GM18505 (cell line): ENCODE data around the gene NECAB2.

ENCODE experiments used
- ATAC-seq: cut with Tn5 transposase; IDR thresholded peaks from one replicate; pipeline ENCODE4 v1.9.1; 2021; ENCODE audit not compliant: unreplicated experiment
- POLR2A ChIP-seq: IDR thresholded peaks from 4 replicates; pipeline ENCODE4 v1.6.1; 2011; ENCODE audit warnings: borderline replicate concordance; ENCODE audit not compliant: insufficient read depth, insufficient read length; ENCODE audit errors: extremely low read depth

The NECAB2 gene

DNA sequence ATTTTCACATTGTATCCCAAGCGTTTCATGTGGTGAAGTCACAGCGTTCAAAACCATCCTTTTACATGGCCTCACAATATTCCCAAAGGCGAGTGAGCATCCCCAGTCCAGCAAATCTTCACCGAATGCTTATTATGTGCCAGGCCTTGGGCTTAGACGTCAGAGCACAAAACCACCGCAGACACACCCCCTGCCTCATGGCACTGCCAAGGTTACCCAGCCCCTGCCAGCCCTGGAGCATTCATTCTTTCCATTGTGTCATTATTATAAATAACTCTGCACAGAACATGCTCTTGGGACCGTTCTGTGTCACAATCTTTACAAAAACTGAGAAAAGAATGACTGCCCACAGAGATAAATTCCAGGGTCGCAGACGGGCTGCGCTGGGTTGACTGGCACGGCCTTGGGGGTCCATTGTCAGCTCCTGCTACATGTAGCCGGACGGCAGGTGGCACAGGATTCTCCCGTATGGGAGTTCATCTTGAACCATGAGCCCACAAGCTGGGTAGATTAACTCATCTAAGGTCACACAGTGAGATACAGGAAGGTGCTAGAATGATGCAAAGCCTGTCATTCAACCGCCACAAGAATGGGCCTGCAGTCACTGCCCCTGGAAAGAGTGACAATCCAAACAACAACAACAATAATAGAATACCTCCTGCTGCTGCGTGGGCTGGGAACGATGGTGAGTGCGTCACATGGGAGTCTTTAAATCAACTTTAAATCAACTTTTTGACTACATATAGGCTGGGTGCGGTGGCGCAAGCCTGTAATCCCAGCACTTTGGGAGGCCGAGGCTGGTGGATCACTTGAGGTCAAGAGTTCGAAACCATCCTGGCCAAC is 4.5 kb upstream of the NECAB2 start:
- no peak for ATAC-seq
- TF ChIP-seq POLR2A: no peak

DNA sequence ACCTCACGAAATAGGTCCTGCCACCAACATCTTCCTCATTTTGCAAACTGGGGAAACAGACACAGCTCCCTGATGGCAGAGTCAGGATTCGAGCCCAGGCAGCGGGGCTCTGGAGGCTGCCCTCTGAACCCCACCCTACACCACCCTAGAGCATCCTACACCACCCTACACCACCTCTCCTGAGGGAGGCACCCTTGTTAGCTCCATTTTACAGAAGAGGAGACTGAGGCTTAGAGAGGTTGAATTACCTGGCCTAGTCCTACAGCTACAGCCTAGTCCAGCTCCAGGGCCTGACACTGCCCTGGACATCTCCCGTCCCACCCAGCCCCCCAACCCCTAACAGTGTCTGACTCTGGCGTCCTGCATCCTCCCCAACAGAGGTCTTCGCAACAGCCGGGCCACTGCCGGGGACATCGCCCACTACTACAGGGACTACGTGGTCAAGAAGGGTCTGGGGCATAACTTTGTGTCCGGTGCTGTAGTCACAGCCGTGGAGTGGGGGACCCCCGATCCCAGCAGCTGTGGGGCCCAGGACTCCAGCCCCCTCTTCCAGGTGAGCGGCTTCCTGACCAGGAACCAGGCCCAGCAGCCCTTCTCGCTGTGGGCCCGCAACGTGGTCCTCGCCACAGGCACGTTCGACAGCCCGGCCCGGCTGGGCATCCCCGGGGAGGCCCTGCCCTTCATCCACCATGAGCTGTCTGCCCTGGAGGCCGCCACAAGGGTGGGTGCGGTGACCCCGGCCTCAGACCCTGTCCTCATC is 3.2 kb upstream of the NECAB2 start:
- ATAC-seq: no peak
- TF ChIP-seq POLR2A: no peak

DNA sequence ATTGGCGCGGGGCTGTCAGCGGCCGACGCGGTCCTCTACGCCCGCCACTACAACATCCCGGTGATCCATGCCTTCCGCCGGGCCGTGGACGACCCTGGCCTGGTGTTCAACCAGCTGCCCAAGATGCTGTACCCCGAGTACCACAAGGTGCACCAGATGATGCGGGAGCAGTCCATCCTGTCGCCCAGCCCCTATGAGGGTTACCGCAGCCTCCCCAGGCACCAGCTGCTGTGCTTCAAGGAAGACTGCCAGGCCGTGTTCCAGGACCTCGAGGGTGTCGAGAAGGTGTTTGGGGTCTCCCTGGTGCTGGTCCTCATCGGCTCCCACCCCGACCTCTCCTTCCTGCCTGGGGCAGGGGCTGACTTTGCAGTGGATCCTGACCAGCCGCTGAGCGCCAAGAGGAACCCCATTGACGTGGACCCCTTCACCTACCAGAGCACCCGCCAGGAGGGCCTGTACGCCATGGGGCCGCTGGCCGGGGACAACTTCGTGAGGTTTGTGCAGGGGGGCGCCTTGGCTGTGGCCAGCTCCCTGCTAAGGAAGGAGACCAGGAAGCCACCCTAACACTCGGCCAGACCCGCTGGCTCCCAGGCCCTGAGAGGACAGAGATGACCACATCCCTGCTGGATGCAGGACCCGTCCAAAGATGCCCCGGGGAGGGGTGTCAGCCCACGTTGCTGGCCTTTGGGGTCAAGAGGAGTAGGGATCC is 2.4 kb upstream of the NECAB2 start:
- ATAC-seq: no peak

DNA sequence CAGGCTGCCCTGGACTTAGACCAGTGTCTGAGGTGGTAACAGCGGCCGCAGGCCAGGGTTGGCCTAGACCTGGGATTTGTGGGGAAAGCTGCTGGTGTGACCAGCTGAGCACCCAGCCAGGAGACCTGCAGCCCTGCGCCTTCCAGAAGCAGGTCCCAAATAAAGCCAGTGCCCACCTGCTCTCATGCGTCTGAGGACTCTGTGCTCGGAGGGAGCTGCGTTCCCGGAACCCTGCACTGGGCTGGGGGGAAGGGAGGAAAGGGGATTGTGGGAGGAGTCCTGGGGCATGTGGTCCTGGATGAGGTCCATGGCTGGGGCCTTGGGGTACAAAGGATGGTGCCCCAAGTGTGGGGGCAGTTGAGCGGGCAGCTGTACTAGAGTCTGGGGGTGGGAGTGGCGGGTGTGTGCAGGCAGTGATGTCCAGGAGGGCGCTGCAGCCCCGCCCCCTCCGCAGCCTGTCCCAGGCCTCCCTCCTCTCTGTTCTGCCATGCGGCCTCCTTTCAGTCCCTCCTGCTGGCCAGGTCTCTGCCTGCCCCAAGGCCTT is 1.8 kb upstream of the NECAB2 start:
- ATAC-seq: no peak
- no peak for TF ChIP-seq POLR2A

More for the DNA sequence above, 2.4 kb upstream of the NECAB2 start:
- TF ChIP-seq POLR2A: no peak

DNA sequence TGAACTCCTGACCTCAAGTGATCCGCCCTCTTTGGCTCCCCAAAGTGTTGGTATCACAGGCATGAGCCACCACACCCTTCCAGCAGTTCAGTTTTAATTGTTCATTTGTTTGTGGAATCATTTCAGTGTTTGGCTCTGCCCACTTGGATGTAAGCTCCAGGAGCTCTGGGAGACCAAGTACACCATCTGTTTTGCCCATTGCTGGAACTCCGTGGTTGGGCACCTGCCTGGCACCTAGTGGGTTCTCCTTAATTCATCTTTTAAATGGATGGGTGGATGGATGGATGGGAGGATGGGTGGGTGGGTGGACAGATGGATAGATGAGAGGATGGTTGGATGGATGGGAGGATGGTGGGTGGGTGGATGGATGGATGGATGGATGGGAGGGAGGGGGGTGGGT is 953 bp upstream of the NECAB2 start:
- no peak for TF ChIP-seq POLR2A
- ATAC-seq: no peak

DNA sequence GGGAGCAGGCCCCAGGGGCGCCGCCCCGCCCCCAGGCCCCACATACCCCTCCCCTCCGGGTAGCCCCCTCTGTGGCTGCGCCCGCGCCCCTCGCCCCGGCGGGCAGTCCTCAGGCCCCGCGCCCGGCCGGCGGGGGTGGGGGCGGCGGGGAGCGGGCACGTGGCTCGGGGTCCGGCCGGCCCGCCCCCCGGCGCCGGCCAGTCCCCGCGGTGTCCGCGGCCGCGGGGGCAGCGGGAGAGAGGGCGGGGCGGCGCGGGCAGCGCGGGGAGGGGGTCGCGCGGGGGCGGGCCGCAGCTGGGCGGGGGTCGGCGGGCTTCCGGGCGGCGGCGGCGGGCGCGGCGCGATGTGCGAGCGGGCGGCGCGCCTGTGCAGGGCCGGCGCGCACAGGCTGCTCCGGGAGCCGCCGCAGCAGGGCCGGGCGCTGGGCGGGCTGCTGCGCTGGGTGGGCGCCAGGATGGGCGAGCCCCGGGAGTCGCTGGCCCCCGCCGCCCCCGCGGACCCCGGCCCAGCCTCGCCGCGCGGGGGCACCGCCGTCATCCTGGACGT is 335 bp downstream of the NECAB2 start:
- TF ChIP-seq POLR2A: no peak
- ATAC-seq: no peak

DNA sequence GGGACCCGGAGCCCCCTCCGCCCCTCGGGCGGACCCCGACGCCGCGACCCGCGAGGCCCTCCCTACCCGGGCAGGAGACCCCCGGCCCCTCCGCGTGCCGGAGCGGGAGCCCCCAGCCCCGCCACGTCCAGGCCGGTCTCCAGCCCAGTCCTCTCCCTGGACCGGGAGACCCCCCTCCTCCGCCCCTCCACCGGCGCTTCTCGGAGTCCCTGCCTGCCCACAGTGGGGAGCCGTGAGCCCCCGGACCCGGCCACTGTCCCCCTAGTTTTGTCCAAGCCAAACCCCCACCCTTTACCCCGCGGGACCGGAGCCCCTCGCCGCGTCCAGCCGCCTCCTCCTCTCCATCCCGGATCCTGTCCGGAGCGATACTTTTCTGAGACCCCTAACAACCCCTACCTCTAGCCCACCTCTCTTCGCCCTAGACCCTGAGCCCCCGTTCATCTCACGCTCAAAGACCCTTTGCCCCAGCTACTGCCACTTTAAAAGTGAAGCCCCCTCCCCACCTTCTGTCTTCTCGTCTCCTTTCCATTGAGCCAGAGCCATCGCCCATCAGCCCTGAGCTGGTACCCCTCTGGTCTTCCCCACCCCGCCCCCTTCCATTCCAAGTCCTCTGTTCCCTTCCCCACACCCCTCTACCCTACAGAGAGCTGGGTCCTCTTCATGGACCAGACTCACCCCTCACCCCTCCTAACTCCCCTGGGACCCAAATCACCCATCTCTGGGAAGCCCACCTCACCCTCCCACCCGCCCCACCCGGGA is 1.0 kb downstream of the NECAB2 start:
- no peak for TF ChIP-seq POLR2A
- ATAC-seq: no peak

DNA sequence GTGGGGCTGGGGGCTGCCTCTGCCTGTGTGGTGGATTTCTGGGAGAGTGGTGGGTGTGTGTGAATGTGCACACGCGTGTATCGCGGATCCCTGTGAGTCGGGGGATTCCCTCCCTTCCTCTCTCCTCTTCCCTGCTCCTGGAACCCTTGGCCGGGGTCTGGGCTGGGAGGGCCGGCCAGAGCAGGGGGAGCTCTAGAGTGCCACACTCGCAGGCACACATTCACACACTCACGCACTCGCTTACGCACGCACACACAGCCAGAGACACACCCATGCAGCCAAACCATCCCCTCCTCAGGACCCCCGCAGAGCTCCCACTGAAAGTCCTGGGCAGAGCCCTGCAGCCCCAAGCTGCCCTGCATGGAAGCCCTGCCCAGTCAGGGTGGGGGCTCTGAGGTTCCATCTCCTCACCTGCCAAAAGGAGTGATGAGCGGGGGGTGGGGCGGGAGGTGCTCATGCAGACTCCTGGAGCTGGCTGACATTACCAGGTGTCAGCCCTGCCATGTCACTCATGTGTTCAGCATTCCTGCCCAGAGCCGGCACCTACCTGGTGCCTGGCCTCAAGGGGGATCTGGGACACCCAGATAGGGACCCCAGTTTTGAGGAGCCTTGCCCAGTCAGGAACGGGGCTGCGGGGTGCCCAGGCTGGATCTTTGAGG is 1.9 kb downstream of the NECAB2 start:
- no peak for TF ChIP-seq POLR2A
- no peak for ATAC-seq

DNA sequence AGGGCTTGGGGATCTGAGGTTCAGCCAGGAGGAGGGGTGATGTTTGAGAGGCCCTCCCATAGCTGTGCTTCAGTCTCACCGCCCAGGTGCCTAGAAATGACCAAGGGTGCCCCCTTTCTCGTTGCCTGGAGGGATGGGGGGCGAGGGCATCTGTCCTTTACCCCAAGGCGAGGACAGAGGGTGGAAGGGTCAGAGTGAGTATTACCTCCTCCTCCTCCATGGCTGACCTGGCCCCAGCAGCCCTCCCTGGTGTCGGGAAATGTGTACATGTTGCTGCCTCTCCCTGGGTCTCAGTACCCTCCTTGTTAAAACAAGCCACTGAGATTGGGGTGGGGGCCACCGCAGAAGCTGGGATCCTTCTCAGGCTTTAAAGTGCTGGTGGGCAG is 2.4 kb downstream of the NECAB2 start:
- ATAC-seq: no peak
- no peak for TF ChIP-seq POLR2A

DNA sequence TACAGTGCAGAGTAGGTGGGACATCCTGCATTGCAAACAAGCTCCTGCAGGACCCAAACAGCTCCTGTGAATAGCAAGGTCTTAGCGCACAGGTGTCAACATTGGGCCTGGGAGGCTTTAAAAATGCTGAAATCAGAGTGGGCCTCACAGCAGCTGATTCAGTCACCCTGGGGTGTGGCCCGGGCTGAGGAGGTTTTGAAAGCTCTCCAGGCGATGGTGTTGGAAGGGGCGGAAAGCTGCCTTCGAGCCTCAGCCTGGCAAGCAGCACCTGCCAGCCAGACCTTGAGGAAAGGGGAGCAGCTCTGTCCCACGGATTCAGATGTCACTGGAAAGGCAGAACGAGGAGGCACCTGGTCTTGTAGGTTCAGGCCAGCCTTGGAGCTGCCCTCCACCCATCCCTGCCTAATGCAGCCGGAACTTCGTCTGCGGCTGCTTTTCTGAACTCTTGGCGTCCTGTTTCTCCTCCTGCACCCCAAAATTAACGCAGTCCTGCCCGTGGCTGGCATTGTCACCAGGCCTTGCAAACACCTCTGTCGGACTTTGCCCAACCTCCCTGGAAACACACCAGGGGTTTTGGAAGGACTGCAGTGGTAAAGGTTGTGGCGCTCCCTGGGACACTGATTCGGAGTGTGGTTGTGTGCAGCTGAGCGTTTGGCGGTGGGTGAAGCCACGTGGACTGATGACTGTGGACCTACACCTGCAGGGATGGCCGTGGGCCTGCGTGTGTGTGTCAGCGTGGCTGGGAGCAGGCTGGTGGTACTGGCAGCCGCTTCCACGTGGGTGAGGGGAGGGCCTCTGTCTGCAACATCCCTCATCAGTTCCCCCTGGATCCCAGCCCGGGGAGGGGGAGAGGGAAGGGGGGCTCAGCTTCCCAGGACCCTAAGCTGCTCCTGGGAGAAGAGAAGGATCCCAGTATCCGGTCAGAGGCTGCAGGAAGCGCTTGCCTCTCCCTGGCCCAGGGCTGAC is 3.4 kb downstream of the NECAB2 start:
- ATAC-seq: no peak
- no peak for TF ChIP-seq POLR2A
